ENCODE data around the gene NEK10. TPM values are rescaled to one million over a fixed set of nuclear protein-coding genes. Genes with fewer than 3 reads are reported as not detected.

Gene NEK10
- total RNA-seq, 1 donor from 2014 or later: 0.67 TPM

DNA sequence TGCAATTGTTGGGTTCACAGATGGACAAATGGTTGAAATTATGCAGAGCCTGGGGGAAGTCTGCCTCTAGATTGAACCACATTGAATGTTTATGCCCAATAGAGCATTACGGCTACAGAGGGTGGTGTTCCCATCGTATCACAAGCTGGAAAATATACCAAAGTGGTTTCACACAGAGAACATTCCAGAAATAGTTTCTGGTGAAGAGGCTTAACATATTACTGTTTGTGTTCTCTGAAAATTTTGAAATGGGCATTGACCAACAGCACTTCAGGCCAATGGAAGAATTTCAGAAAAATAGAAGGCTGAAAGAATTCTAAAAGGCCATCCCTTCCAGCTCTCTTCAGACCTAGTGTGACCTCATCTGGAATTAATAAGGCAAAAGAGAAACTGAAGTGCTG is 203.9 kb downstream of the NEK10 start:
- TF ChIP-seq, protein P1, sequence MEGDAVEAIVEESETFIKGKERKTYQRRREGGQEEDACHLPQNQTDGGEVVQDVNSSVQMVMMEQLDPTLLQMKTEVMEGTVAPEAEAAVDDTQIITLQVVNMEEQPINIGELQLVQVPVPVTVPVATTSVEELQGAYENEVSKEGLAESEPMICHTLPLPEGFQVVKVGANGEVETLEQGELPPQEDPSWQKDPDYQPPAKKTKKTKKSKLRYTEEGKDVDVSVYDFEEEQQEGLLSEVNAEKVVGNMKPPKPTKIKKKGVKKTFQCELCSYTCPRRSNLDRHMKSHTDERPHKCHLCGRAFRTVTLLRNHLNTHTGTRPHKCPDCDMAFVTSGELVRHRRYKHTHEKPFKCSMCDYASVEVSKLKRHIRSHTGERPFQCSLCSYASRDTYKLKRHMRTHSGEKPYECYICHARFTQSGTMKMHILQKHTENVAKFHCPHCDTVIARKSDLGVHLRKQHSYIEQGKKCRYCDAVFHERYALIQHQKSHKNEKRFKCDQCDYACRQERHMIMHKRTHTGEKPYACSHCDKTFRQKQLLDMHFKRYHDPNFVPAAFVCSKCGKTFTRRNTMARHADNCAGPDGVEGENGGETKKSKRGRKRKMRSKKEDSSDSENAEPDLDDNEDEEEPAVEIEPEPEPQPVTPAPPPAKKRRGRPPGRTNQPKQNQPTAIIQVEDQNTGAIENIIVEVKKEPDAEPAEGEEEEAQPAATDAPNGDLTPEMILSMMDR (IDR thresholded peaks at IDR 0.05; ENCODE audit: insufficient read depth, low read length, poor library complexity, severe bottlenecking): no peak
- peak; percentile 53 for DNase-seq (ENCODE audit: low read depth)
- Histone ChIP-seq H3K4me3 (ENCODE audit: low read depth, low read length) (no peak overlapping the region), H3K36me3 (ENCODE audit: control insufficient read depth, insufficient read depth, low read length) (no peaks in the 10 kb centered on the region), H3K27me3 (ENCODE audit: control insufficient read depth, insufficient read depth, low read length) (no peaks in the 10 kb centered on the region)

DNA sequence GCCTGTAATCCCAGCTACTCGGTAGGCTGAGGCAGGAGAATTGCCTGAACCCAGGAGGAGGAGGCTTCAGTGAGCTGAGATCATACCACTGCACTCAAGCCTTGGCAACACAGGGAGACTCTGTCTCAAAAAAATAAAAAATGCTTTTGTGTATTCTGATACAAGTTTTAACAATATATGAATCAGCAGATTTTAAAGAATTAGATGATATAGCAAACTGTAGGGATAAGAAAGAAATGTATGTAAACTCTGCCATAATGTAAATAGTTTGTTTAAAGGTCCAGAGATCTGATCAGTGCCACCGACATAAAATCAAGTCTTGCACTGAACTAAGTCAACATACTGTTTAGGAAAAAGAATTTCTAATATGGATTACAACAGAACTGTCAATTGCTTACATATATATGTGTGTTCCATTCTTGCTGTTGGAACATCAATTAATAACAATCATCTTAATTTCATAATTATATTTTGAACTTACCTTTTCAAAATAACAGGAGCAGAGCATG is 208.3 kb downstream of the NEK10 start:
- DNase-seq (ENCODE audit: low read depth): no peak
- Histone ChIP-seq H3K27me3 (ENCODE audit: control insufficient read depth, insufficient read depth, low read length) (no peaks in the 10 kb centered on the region), H3K4me3 (ENCODE audit: low read depth, low read length) (no peak overlapping the region), H3K36me3 (ENCODE audit: control insufficient read depth, insufficient read depth, low read length) (no peaks in the 10 kb centered on the region)
- TF ChIP-seq, protein P1 (IDR thresholded peaks at IDR 0.05; ENCODE audit: insufficient read depth, low read length, poor library complexity, severe bottlenecking): no peak

DNA sequence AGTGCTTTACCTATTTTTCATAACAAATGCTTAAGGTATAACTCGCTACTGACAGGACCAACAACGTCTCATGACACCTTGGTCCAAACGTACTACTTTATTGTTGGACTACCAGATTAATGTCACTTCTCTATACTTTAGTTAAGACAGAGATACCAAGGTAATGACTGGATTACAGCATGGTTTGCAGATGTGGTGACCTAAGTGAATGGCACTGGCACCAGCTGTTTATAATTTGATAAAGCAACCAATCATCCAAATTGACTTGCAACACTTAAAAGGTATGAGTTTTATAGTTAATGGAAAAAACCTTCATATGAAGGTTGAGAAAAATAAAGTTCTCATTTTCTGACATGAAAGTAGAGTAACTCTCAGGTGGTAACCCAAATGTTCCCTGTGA is 209.0 kb downstream of the NEK10 start:
- no peak for DNase-seq (ENCODE audit: low read depth)
- TF ChIP-seq, protein P1 (IDR thresholded peaks at IDR 0.05; ENCODE audit: insufficient read depth, low read length, poor library complexity, severe bottlenecking): no peak
- no peaks in the 10 kb centered on the region for H3K27me3 ChIP-seq (ENCODE audit: control insufficient read depth, insufficient read depth, low read length)
- no peak overlapping the region for H3K4me3 ChIP-seq (ENCODE audit: low read depth, low read length)
- H3K36me3 ChIP-seq (ENCODE audit: control insufficient read depth, insufficient read depth, low read length): no peaks in the 10 kb centered on the region

DNA sequence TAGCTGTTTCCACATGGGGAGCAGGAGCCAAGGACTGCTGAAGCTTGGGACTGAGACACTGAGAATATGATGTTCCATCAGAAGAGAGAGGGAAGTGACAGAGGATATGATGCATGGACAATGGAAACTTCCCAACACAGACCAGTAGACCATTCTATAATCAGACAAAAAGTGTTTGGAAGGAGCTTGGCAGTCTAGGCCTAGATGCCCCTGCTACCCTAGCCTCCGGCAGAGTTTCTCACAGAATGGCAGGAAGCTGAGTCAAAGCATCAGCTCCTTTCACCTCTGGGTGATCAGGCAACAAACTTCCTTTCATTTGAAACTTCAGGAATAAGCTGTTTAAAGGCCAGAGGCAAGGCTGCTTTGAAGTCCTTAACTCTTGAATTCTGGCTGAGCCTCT is 222.0 kb downstream of the NEK10 start:
- Histone ChIP-seq H3K36me3 (ENCODE audit: control insufficient read depth, insufficient read depth, low read length) (no peaks in the 10 kb centered on the region), H3K27me3 (ENCODE audit: control insufficient read depth, insufficient read depth, low read length) (no peaks in the 10 kb centered on the region), H3K4me3 (ENCODE audit: low read depth, low read length) (no peak overlapping the region)
- no peak for DNase-seq (ENCODE audit: low read depth)
- TF ChIP-seq, protein P1 (IDR thresholded peaks at IDR 0.05; ENCODE audit: insufficient read depth, low read length, poor library complexity, severe bottlenecking): no peak

DNA sequence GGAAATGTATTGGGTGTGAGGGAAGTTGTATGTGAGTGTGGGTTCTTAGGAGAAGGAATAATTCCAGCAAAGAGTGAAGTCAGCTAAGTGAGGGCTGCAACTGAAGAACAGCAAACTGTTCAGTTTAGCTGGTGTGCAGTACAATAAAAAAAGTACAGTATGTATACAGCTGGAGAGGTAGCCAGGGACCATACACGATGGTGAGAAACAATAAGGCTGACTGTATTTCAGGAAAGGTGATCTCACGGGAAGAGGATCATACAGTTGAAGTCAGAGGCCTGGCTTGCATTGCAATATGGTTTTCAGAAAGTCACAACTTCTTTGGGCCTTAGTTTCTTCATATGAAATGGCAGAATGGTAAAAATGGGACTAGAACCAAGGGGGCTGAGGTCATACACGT is 222.4 kb downstream of the NEK10 start:
- H3K4me3 ChIP-seq (ENCODE audit: low read depth, low read length): no peak overlapping the region
- no peak for DNase-seq (ENCODE audit: low read depth)
- no peaks in the 10 kb centered on the region for H3K36me3 ChIP-seq (ENCODE audit: control insufficient read depth, insufficient read depth, low read length)
- TF ChIP-seq, protein P1 (IDR thresholded peaks at IDR 0.05; ENCODE audit: insufficient read depth, low read length, poor library complexity, severe bottlenecking): no peak
- no peaks in the 10 kb centered on the region for H3K27me3 ChIP-seq (ENCODE audit: control insufficient read depth, insufficient read depth, low read length)

DNA sequence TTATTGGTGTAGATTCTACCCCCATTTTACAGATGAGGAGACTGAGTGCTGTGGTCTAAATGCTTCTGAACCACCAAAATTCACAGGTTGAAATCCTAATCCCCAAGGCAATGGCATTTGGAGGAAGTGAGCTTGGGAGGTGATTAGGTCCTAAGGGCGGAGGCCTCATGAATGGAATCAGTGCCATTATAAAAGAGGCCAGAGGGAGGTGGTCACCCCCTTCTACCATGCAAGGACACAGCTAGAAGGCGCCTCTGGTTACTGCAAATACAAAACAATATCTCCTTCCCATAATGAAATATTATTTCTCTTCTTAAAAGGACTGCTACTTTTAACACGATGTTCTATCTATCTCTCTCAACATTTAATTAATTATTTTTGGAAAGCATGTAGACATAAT is 223.5 kb downstream of the NEK10 start:
- H3K36me3 ChIP-seq (ENCODE audit: control insufficient read depth, insufficient read depth, low read length): no peaks in the 10 kb centered on the region
- H3K27me3 ChIP-seq (ENCODE audit: control insufficient read depth, insufficient read depth, low read length): no peaks in the 10 kb centered on the region
- TF ChIP-seq, protein P1 (IDR thresholded peaks at IDR 0.05; ENCODE audit: insufficient read depth, low read length, poor library complexity, severe bottlenecking): no peak
- DNase-seq (ENCODE audit: low read depth): no peak
- no peak overlapping the region for H3K4me3 ChIP-seq (ENCODE audit: low read depth, low read length)
